K562 (cell line): Measurements from ENCODE around the gene USP49. TPM values are rescaled to one million over a fixed set of nuclear protein-coding genes. Genes with fewer than 3 reads are reported as not detected.

Experiments used
- ATAC-seq: fragments of 200-7000 bp; cut with Tn5 transposase; 3 replicates; pipeline ENCODE4 v1.9.1; 2020; ENCODE audit warnings: moderate library complexity
- BruUV-seq: library from RNA; stranded (reverse); fragments of 400-500 nt; replicated peaks from 2 replicates; lab custom pipeline; 2021; lab: Mats Ljungman, UMichigan
- CTCF ChIA-PET: fragments of 300-600 bp; formaldehyde crosslinking; extraction: SDS; loops from one replicate; lab custom pipeline; 2021; ENCODE audit warnings: low intra/inter-chr PET ratio; lab: Yijun Ruan, JAX
- POLR2A ChIA-PET: fragments of 300-600, 350-650 bp; sonication (Branson Sonifier 250); formaldehyde crosslinking; extraction: SDS; loops from one replicate; lab custom pipeline; 2021; ENCODE audit warnings: antibody characterized with exemption, inconsistent platforms; lab: Yijun Ruan, JAX
- DNase-seq, 4 experiments: peaks; one replicate each; pipeline versions ENCODE4 v3.0.0 to v3.0.0-alpha.2; 2011 to 2018; ENCODE audit warnings: low spot score in 3 of 4, mixed read lengths in 3 of 4; ENCODE audit errors: extremely low read depth in 1 of 4
- FAIRE-seq: peaks from 2 replicates; lab custom pipeline; 2011; peaks lifted over from hg19 to GRCh38; lab: Jason Lieb, UNC
- H2AFZ ChIP-seq: 2 replicates; pipeline ENCODE4 v1.6.0; 2011; ENCODE audit warnings: low read depth, low read length, control low read depth, inconsistent platforms
- H3K27ac ChIP-seq: fragments of 200-600 bp; 3 replicates; pipeline ENCODE4 v1.8.0; 2011; ENCODE audit warnings: low read depth, mild to moderate bottlenecking, control low read depth, inconsistent platforms, low read length, moderate library complexity, mixed read lengths; ENCODE audit errors: extremely low read depth
- H3K27me3 ChIP-seq, 2 experiments: fragments of 300-600 bp in 1 of 2; 2 replicates in 1 of 2; 3 replicates in 1 of 2; pipeline versions ENCODE4 v1.6.0 to v1.8.0; 2011; ENCODE audit warnings: inconsistent platforms in 2 of 2, low read length in 2 of 2, mild to moderate bottlenecking in 1 of 2, mixed read lengths in 1 of 2, moderate library complexity in 1 of 2; ENCODE audit not compliant: control insufficient read depth in 2 of 2, insufficient read depth in 2 of 2
- H3K36me3 ChIP-seq: fragments of 300-600 bp; 3 replicates; pipeline ENCODE4 v1.8.0; 2011; ENCODE audit warnings: mild to moderate bottlenecking, low read length, inconsistent platforms; ENCODE audit not compliant: control insufficient read depth, insufficient read depth
- H3K4me1 ChIP-seq, 2 experiments: fragments of 200-600 bp in 1 of 2; replicated peaks in 1 of 2; 2 replicates in 1 of 2; 3 replicates in 1 of 2; pipeline versions ENCODE4 v1.5.1 to v1.8.0; 2011; ENCODE audit warnings: inconsistent platforms in 2 of 2, low read length in 2 of 2, mild to moderate bottlenecking in 1 of 2, mixed read lengths in 1 of 2, moderate library complexity in 1 of 2; ENCODE audit not compliant: control insufficient read depth in 2 of 2, insufficient read depth in 2 of 2
- H3K4me2 ChIP-seq: 2 replicates; pipeline ENCODE4 v1.6.1; 2011; ENCODE audit warnings: low read length, control low read depth, inconsistent platforms, mixed read lengths; ENCODE audit not compliant: insufficient read depth
- H3K4me3 ChIP-seq: fragments of 200-600 bp; sonication (generic), shearing (Covaris generic); 2 replicates; pipeline ENCODE4 v1.5.1; 2016; ENCODE audit warnings: control low read depth, inconsistent platforms
- H3K79me2 ChIP-seq: fragments of 200-600 bp; 3 replicates; pipeline ENCODE4 v1.8.0; 2011; ENCODE audit warnings: low read length, inconsistent platforms; ENCODE audit not compliant: control insufficient read depth, insufficient read depth
- H3K9ac ChIP-seq, 2 experiments: 2 replicates each; pipeline versions ENCODE4 v1.6.0 to v1.6.1; 2011; ENCODE audit warnings: low read depth in 2 of 2, low read length in 2 of 2, control low read depth in 1 of 2, inconsistent platforms in 1 of 2, mild to moderate bottlenecking in 1 of 2, mixed read lengths in 1 of 2; ENCODE audit not compliant: insufficient read depth in 1 of 2
- H3K9me1 ChIP-seq: one replicate; pipeline ENCODE4 v1.6.0; 2011; ENCODE audit warnings: inconsistent platforms, mild to moderate bottlenecking, low read length, moderate library complexity; ENCODE audit not compliant: control insufficient read depth, insufficient read depth
- H3K9me3 ChIP-seq: replicated peaks from 2 replicates; pipeline ENCODE4 v1.5.1; 2011; ENCODE audit warnings: low read depth, low read length, inconsistent platforms; ENCODE audit not compliant: control insufficient read depth, insufficient read depth
- H4K20me1 ChIP-seq: replicated peaks from 2 replicates; pipeline ENCODE4 v1.6.1; 2011; ENCODE audit warnings: low read length, inconsistent platforms, mixed read lengths; ENCODE audit not compliant: control insufficient read depth, insufficient read depth
- ATF7 ChIP-seq: fragments of 450-650 bp; IDR thresholded peaks from 2 replicates; pipeline ENCODE4 v1.7.1; 2014; ENCODE audit warnings: mild to moderate bottlenecking, moderate library complexity
- EWSR1 ChIP-seq: fragments of 450-650 bp; IDR thresholded peaks from 2 replicates; pipeline ENCODE4 v1.6.1; 2018; ENCODE audit warnings: borderline replicate concordance, mild to moderate bottlenecking, low read depth, moderate library complexity; ENCODE audit not compliant: partially characterized antibody
- GABPB1 ChIP-seq: sonication (generic); formaldehyde crosslinking; IDR thresholded peaks from 2 replicates; pipeline ENCODE4 v1.8.0; 2022; ENCODE audit warnings: mild to moderate bottlenecking, missing genetic modification reagents
- HMGN3 ChIP-seq: IDR thresholded peaks from 2 replicates; pipeline ENCODE4 v1.6.1; 2011; ENCODE audit warnings: borderline replicate concordance, low read depth, mild to moderate bottlenecking, mixed read lengths, low read length; ENCODE audit not compliant: insufficient read length; ENCODE audit errors: extremely low read depth
- ILF3 ChIP-seq: fragments of 450-650 bp; IDR thresholded peaks from 2 replicates; pipeline ENCODE4 v1.6.1; 2018; ENCODE audit warnings: antibody characterized with exemption, mild to moderate bottlenecking, moderate library complexity, borderline replicate concordance
- JUND ChIP-seq, 2 experiments: IDR thresholded peaks; 2 replicates in 1 of 2; 3 replicates in 1 of 2; pipeline ENCODE4 v1.6.1; 2011; ENCODE audit warnings: borderline replicate concordance in 2 of 2, low read depth in 2 of 2, low read length in 2 of 2, improper control_type of control experiment in 1 of 2, missing biosample characterization in 1 of 2, missing genetic modification characterization in 1 of 2, missing genetic modification reagents in 1 of 2
- MCM3 ChIP-seq: fragments of 450-650 bp; IDR thresholded peaks from 2 replicates; pipeline ENCODE4 v1.6.1; 2016
- MEIS2 ChIP-seq: fragments of 450-650 bp; IDR thresholded peaks from 2 replicates; pipeline ENCODE4 v1.6.1; 2014; ENCODE audit warnings: mild to moderate bottlenecking; ENCODE audit not compliant: partially characterized antibody
- SMARCC2 ChIP-seq: fragments of 450-650 bp; IDR thresholded peaks from 2 replicates; pipeline ENCODE4 v1.6.1; 2017; ENCODE audit warnings: antibody characterized with exemption, moderate library complexity, mild to moderate bottlenecking, low read depth
- ZBTB33 ChIP-seq: sonication (generic); formaldehyde crosslinking; IDR thresholded peaks from 2 replicates; pipeline ENCODE4 v1.8.1; 2023; ENCODE audit warnings: mild to moderate bottlenecking, missing genetic modification reagents
- WGBS: fragments of 100-300 bp; shearing (Covaris generic); methylation state at CpG from one replicate; pipeline ENCODE4 v1.1.6; 2016; ENCODE audit warnings: low coverage, mixed read lengths; ENCODE audit not compliant: insufficient coverage; ENCODE audit errors: missing lambda C conversion rate; 5-methylcytosine and 5-hydroxymethylcytosine counted together
- in situ Hi-C: fragments of 300-500 bp; cut with MboI; formaldehyde crosslinking; loops from 4 replicates; pipeline ENCODE4 v1.15.0; 2018; ENCODE audit warnings: inconsistent platforms, mixed read lengths
- intact Hi-C: fragments of 100-400 bp; cut with micrococcal nuclease; formaldehyde crosslinking; loops from 2 replicates; pipeline ENCODE4 v1.14.2; 2022
- polyA plus RNA-seq, 8 experiments: library from polyadenylated mRNA; depleted of rRNA in 4 of 8; stranded (reverse) in 5 of 8; unstranded in 3 of 8; fragments of >200 nt; fragmentation: Nextera tagmentation in 2 of 8; fragmentation: Illumina TruSeq in 1 of 8; extraction: Ambion mirVana in 2 of 8; extraction: Trizol in 1 of 8; gene quantifications; 2 replicates each; pipeline versions ENCODE4 v1.2.1 to v1.2.3, GENCODE V29; 2011 to 2014; ENCODE audit warnings: inconsistent platforms in 1 of 8, missing spikeins in 1 of 8
- total RNA-seq, 7 experiments: library from RNA; depleted of rRNA in 6 of 7; stranded (reverse); fragments of >200 nt in 6 of 7; fragmentation: Illumina TruSeq in 2 of 7; extraction: Trizol in 2 of 7; gene quantifications; 2 replicates each; pipeline versions ENCODE4 v1.2.1 to v1.2.3, GENCODE V29; 2011 to 2021; ENCODE audit warnings: low replicate concordance in 1 of 7
- TF ChIP-seq, protein P1 (sequence below): fragments of 200-400 bp; formaldehyde crosslinking; IDR thresholded peaks from 2 replicates; pipeline ENCODE4 v1.6.1; 2017; ENCODE audit warnings: mild to moderate bottlenecking, low read depth, low read length, moderate library complexity

The USP49 gene
- total and polyA plus RNA-seq, 9 of the 15 experiments (the other 6 are each of a cell fraction or from before 2014, with no cell fraction given): 1.0 to 9.9 (median 6.5) TPM

GRCh38 chr6:41824571-41825569 is 70.3 kb downstream of the USP49 start:
- intact Hi-C loops (no loop called here), in situ Hi-C loops (no loop called here)
- no TSS peak for BruUV-seq
- Histone ChIP-seq H3K4me1 (peaks cover 0 to 6% of the 10 kb centered on the region in 2 experiments; a peak in 3 of 5 replicates), H4K20me1 (no peaks in the 10 kb centered on the region), H3K79me2 (no peaks in the 10 kb centered on the region), H3K9ac (no peak overlapping the region), H3K4me3 (no peak overlapping the region), H3K4me2 (no peak overlapping the region), H3K36me3 (no peaks in the 10 kb centered on the region), H3K9me1 (no peaks in the 10 kb centered on the region), H3K9me3 (no peaks in the 10 kb centered on the region), H3K27me3 (no peaks in the 10 kb centered on the region), H3K27ac (no peak overlapping the region), H2AFZ (no peak overlapping the region)
- 66% methylated on average over 13 of the region's 13 CpGs for WGBS
- CTCF ChIA-PET: no interaction called here
- POLR2A ChIA-PET: no interaction called here
- ATAC-seq (peak; percentile 49; the same call in 2 of the 3 replicates), FAIRE-seq (peak; percentile 6), DNase-seq (no peak)
- no peak for TF ChIP-seq GABPB1 (CRISPR knock-in tag)
- peak; percentile 30; the same call in 1 of the 2 replicates for TF ChIP-seq ATF7
- TF ChIP-seq SMARCC2: no peak
- no peak for TF ChIP-seq EWSR1
- peak; percentile 63; the same call in 1 of the 2 replicates for TF ChIP-seq ZBTB33 (CRISPR knock-in tag)
- TF ChIP-seq MEIS2: peak; percentile 36
- TF ChIP-seq, protein P1, sequence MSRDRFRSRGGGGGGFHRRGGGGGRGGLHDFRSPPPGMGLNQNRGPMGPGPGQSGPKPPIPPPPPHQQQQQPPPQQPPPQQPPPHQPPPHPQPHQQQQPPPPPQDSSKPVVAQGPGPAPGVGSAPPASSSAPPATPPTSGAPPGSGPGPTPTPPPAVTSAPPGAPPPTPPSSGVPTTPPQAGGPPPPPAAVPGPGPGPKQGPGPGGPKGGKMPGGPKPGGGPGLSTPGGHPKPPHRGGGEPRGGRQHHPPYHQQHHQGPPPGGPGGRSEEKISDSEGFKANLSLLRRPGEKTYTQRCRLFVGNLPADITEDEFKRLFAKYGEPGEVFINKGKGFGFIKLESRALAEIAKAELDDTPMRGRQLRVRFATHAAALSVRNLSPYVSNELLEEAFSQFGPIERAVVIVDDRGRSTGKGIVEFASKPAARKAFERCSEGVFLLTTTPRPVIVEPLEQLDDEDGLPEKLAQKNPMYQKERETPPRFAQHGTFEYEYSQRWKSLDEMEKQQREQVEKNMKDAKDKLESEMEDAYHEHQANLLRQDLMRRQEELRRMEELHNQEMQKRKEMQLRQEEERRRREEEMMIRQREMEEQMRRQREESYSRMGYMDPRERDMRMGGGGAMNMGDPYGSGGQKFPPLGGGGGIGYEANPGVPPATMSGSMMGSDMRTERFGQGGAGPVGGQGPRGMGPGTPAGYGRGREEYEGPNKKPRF: no peak
- peak; percentile 68; the same call in 1 of the 2 replicates for TF ChIP-seq JUND (IDR thresholded peaks at IDR 0.05; ENCODE audit: borderline replicate concordance, low read depth, low read length)
- TF ChIP-seq JUND (tag; IDR thresholded peaks at IDR 0.05; ENCODE audit: borderline replicate concordance, low read depth, low read length): peak; percentile 29; the same call in 1 of the 3 replicates
- TF ChIP-seq MCM3: no peak
- no peak for TF ChIP-seq HMGN3
- no peak for TF ChIP-seq ILF3
